GM19397 (cell line): Measurements from ENCODE around the gene SLC26A11.

Experiments
- ATAC-seq: cut with Tn5 transposase; IDR thresholded peaks from one replicate; pipeline ENCODE4 v1.9.1; 2021; ENCODE audit warnings: mild to moderate bottlenecking, moderate library complexity; ENCODE audit not compliant: unreplicated experiment

The SLC26A11 gene

GRCh38 chr17:80217703-80218362 is 2.4 kb upstream of the SLC26A11 start:
- no peak for ATAC-seq

GRCh38 chr17:80218391-80218790 is 1.8 kb upstream of the SLC26A11 start:
- no peak for ATAC-seq

GRCh38 chr17:80219013-80219762 is 1.0 kb upstream of the SLC26A11 start:
- ATAC-seq, result no peak

- no peak for ATAC-seq
These were observed 519 bp upstream of the SLC26A11 start for GRCh38 chr17:80219763-80220053.

- no peak for ATAC-seq
These were observed 549 bp downstream of the SLC26A11 start for GRCh38 chr17:80220736-80221215.

GRCh38 chr17:80221351-80222105 is 1.3 kb downstream of the SLC26A11 start:
- ATAC-seq, result no peak

- no peak for ATAC-seq
These were observed 2.3 kb downstream of the SLC26A11 start for GRCh38 chr17:80222376-80223141.

GRCh38 chr17:80223142-80223815 is 3.1 kb downstream of the SLC26A11 start:
- no peak for ATAC-seq

GRCh38 chr17:80223838-80224497 is 3.7 kb downstream of the SLC26A11 start:
- ATAC-seq, result no peak

GRCh38 chr17:80224683-80225082 is 4.5 kb downstream of the SLC26A11 start:
- ATAC-seq, result no peak

- no peak for ATAC-seq
These were observed 5.0 kb downstream of the SLC26A11 start for GRCh38 chr17:80225230-80225629.

- ATAC-seq, result no peak
These were observed 6.9 kb downstream of the SLC26A11 start for GRCh38 chr17:80227156-80227555.

- ATAC-seq, result no peak
These were observed 7.4 kb downstream of the SLC26A11 start for GRCh38 chr17:80227666-80228065.

- ATAC-seq, result no peak
These were observed 8.2 kb downstream of the SLC26A11 start for GRCh38 chr17:80228477-80228876.

GRCh38 chr17:80229011-80229410 is 8.8 kb downstream of the SLC26A11 start:
- ATAC-seq, result no peak

GRCh38 chr17:80232438-80232837 is 12.2 kb downstream of the SLC26A11 start:
- ATAC-seq, result no peak

- ATAC-seq, result no peak
These were observed 13.0 kb downstream of the SLC26A11 start for GRCh38 chr17:80233202-80233601.

- ATAC-seq, result no peak
These were observed 16.7 kb downstream of the SLC26A11 start for GRCh38 chr17:80236911-80237310.

GRCh38 chr17:80237386-80237785 is 17.2 kb downstream of the SLC26A11 start:
- ATAC-seq, result no peak

GRCh38 chr17:80242505-80242904 is 22.3 kb downstream of the SLC26A11 start:
- no peak for ATAC-seq
